Measurements from ENCODE around the gene DHCR7.

DNA sequence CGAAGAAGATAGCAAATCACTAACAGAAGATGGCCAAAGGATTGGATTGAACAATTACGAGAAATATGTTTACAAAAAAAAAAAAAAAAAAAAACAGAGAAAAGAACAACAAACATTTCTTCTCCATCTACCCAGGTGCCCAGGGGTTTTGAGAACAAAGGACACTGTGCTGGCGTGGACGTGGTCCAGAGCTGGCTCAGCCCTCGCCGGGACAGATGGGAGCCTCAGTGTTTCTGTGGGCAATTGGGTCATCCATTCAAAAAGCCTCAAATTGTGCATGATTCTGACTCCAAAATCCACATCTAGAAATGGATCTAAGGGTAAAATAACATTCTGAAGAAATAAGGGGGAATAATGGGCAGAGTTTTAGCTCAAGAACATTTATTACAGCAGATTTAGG is 63.1 kb downstream of the DHCR7 start:
- TF ChIP-seq CTCF (IDR thresholded peaks at IDR 0.05) (no peak), ZFX (IDR thresholded peaks at IDR 0.05; ENCODE audit: borderline replicate concordance) (no peak)

Data from 22Rv1 (cell line).